ENCODE data around the gene CYSRT1.

CYSRT1 gene

DNA sequence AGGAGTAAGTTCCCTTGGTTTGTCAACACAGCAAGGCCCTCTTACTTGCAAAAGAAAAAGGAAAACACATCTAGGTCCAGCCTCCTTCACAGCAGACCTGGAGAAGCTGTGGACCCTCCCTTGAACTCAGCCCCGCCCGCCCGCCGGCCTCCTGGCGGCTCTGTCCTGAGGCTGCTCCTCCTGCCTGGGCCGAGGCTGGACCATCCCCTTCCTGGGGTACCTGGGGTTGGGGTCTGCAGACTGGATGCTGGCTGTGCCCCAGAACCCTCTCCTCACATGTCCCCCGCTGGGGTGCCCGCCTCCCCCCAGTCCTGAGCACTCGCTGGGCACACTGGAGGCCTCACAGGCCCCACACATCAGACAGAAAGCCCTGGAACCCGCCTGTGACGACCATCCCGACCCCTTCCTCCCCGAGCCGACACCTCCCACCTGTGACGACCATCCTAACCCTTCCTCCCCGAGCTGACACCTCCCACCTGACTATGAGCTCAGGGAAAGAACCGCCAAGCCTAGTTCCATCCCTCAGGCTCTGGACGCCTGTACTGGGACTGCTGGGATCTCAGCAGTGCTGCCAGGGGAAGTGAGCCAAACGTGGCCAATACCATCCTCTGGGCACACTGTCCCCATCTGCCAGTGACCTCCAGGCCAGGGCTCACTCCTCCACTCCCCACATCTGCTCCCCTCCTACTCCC lies 45.9 kb upstream of the CYSRT1 start:
- TF ChIP-seq, protein P1, sequence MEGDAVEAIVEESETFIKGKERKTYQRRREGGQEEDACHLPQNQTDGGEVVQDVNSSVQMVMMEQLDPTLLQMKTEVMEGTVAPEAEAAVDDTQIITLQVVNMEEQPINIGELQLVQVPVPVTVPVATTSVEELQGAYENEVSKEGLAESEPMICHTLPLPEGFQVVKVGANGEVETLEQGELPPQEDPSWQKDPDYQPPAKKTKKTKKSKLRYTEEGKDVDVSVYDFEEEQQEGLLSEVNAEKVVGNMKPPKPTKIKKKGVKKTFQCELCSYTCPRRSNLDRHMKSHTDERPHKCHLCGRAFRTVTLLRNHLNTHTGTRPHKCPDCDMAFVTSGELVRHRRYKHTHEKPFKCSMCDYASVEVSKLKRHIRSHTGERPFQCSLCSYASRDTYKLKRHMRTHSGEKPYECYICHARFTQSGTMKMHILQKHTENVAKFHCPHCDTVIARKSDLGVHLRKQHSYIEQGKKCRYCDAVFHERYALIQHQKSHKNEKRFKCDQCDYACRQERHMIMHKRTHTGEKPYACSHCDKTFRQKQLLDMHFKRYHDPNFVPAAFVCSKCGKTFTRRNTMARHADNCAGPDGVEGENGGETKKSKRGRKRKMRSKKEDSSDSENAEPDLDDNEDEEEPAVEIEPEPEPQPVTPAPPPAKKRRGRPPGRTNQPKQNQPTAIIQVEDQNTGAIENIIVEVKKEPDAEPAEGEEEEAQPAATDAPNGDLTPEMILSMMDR (IDR thresholded peaks at IDR 0.05; ENCODE audit: low read depth, low read length): no peak
- Histone ChIP-seq H3K27me3 (ENCODE audit: insufficient read depth, low read depth, severe bottlenecking) (no peaks in the 10 kb centered on the region), H3K9me3 (ENCODE audit: severe bottlenecking) (no peaks in the 10 kb centered on the region), H3K4me3 (ENCODE audit: low read depth, low read length) (no peak overlapping the region), H3K36me3 (no peaks in the 10 kb centered on the region), H3K27ac (no peak overlapping the region)
- DNase-seq: no peak

GRCh38 chr9:137179761-137180160 lies 45.2 kb upstream of the CYSRT1 start:
- H3K9me3 ChIP-seq (ENCODE audit: severe bottlenecking): no peaks in the 10 kb centered on the region
- TF ChIP-seq, protein P1 (IDR thresholded peaks at IDR 0.05; ENCODE audit: low read depth, low read length): no peak
- H3K27me3 ChIP-seq (ENCODE audit: insufficient read depth, low read depth, severe bottlenecking): no peaks in the 10 kb centered on the region
- no peak overlapping the region for H3K27ac ChIP-seq
- DNase-seq: no peak
- no peaks in the 10 kb centered on the region for H3K36me3 ChIP-seq
- no peak overlapping the region for H3K4me3 ChIP-seq (ENCODE audit: low read depth, low read length)

GRCh38 chr9:137180491-137180890 lies 44.5 kb upstream of the CYSRT1 start:
- no peaks in the 10 kb centered on the region for H3K9me3 ChIP-seq (ENCODE audit: severe bottlenecking)
- no peaks in the 10 kb centered on the region for H3K27me3 ChIP-seq (ENCODE audit: insufficient read depth, low read depth, severe bottlenecking)
- H3K4me3 ChIP-seq (ENCODE audit: low read depth, low read length): no peak overlapping the region
- no peaks in the 10 kb centered on the region for H3K36me3 ChIP-seq
- DNase-seq: no peak
- H3K27ac ChIP-seq: no peak overlapping the region
- TF ChIP-seq, protein P1 (IDR thresholded peaks at IDR 0.05; ENCODE audit: low read depth, low read length): no peak

DNA sequence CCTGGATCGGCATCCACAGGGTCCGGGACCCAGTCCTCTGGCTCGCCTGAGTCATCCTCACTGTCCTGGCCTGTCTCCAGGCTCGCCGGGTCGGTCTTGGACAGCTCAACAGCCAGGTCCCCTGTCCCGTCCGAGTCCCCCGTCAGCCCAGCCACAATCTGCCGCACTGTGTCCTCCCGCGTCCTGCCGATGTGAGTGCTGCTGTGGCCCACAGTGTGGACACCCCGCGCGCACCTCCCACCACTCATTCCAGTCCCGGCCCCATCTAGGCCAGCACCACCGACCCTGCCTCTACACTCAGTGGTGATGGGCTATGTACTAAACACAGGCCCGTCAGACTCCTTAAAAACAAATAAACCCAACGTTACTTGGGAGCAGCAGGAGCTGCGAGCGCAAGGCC lies 43.3 kb upstream of the CYSRT1 start:
- Histone ChIP-seq H3K9me3 (ENCODE audit: severe bottlenecking) (no peaks in the 10 kb centered on the region), H3K27ac (no peak overlapping the region), H3K27me3 (ENCODE audit: insufficient read depth, low read depth, severe bottlenecking) (no peaks in the 10 kb centered on the region), H3K36me3 (no peaks in the 10 kb centered on the region), H3K4me3 (ENCODE audit: low read depth, low read length) (no peak overlapping the region)
- DNase-seq: no peak
- TF ChIP-seq, protein P1 (IDR thresholded peaks at IDR 0.05; ENCODE audit: low read depth, low read length): no peak

- H3K36me3 ChIP-seq: no peaks in the 10 kb centered on the region
- DNase-seq: no peak
- H3K4me3 ChIP-seq (ENCODE audit: low read depth, low read length): no peak overlapping the region
- H3K27me3 ChIP-seq (ENCODE audit: insufficient read depth, low read depth, severe bottlenecking): no peaks in the 10 kb centered on the region
- no peaks in the 10 kb centered on the region for H3K9me3 ChIP-seq (ENCODE audit: severe bottlenecking)
- no peak overlapping the region for H3K27ac ChIP-seq
- TF ChIP-seq, protein P1 (IDR thresholded peaks at IDR 0.05; ENCODE audit: low read depth, low read length): no peak
These were observed 42.1 kb upstream of the CYSRT1 start for GRCh38 chr9:137182836-137183235.

Data from WERI-Rb-1 (cell line).